DND-41 (cell line): Measurements from ENCODE around the gene INTU.

ENCODE experiments used
- CTCF ChIP-seq: IDR thresholded peaks from 2 replicates; pipeline ENCODE4 v1.5.1; 2012; ENCODE audit warnings: borderline replicate concordance, low read length, moderate library complexity, mild to moderate bottlenecking; ENCODE audit not compliant: poor library complexity, severe bottlenecking; ENCODE audit errors: extremely low read depth
- EZH2 ChIP-seq: IDR thresholded peaks from 3 replicates; pipeline ENCODE4 v1.6.1; 2012; ENCODE audit warnings: borderline replicate concordance, low read depth, mild to moderate bottlenecking, moderate library complexity, low read length, inconsistent platforms; ENCODE audit not compliant: severe bottlenecking

- TF ChIP-seq CTCF = no peak
- no peak for TF ChIP-seq EZH2
Measured at GRCh38 chr4:127616898-127617297, 15.9 kb upstream of the INTU start.
